Liver (tissue), 9 donors: ENCODE results near the gene PCDHGC5. TPM values are rescaled to one million over a fixed set of nuclear protein-coding genes. Genes with fewer than 3 reads are reported as not detected.

ENCODE experiments used
- DNase-seq: peaks from one replicate; pipeline ENCODE4 v3.0.0-alpha.2; 2017; ENCODE audit warnings: low spot score
- H3K27ac ChIP-seq, 2 donors: one replicate each; pipeline ENCODE4 v1.7.0; 2013; ENCODE audit warnings: inconsistent platforms in 2 of 2, low read length in 2 of 2, control low read depth in 1 of 2, low read depth in 1 of 2, mild to moderate bottlenecking in 1 of 2
- H3K27me3 ChIP-seq, 4 donors: one replicate each; pipeline versions ENCODE4 v1.6.1 to v1.7.0; 2013; ENCODE audit warnings: low read length in 3 of 4, inconsistent platforms in 1 of 4, mild to moderate bottlenecking in 1 of 4, moderate library complexity in 1 of 4; ENCODE audit not compliant: control insufficient read depth in 4 of 4, insufficient read depth in 4 of 4
- H3K36me3 ChIP-seq, 4 donors: one replicate each; pipeline versions ENCODE4 v1.6.1 to v1.7.0; 2013; ENCODE audit warnings: low read length in 3 of 4, mild to moderate bottlenecking in 3 of 4, low read depth in 1 of 4, moderate library complexity in 1 of 4; ENCODE audit not compliant: control insufficient read depth in 4 of 4, insufficient read depth in 3 of 4
- H3K4me1 ChIP-seq, 4 donors: one replicate each; pipeline versions ENCODE4 v1.6.1 to v1.7.0; 2013; ENCODE audit warnings: low read length in 3 of 4, mild to moderate bottlenecking in 3 of 4, moderate library complexity in 1 of 4; ENCODE audit not compliant: control insufficient read depth in 4 of 4, insufficient read depth in 4 of 4
- H3K4me3 ChIP-seq, 3 donors: one replicate each; pipeline versions ENCODE4 v1.6.1 to v1.7.0; 2013; ENCODE audit warnings: low read length in 3 of 3, control low read depth in 1 of 3, low read depth in 1 of 3, mild to moderate bottlenecking in 1 of 3
- H3K9ac ChIP-seq, 2 donors: one replicate each; pipeline ENCODE4 v1.7.0; 2013; ENCODE audit warnings: low read length in 2 of 2, mild to moderate bottlenecking in 2 of 2, moderate library complexity in 2 of 2, control low read depth in 1 of 2, low read depth in 1 of 2
- H3K9me3 ChIP-seq, 4 donors: one replicate each; pipeline versions ENCODE4 v1.6.1 to v1.7.0; 2013; ENCODE audit warnings: low read length in 3 of 4; ENCODE audit not compliant: control insufficient read depth in 4 of 4
- ATF3 ChIP-seq: IDR thresholded peaks from 2 replicates; pipeline ENCODE4 v1.6.1; 2016; ENCODE audit warnings: antibody characterized with exemption
- CTCF ChIP-seq: fragments of 150-350 bp; IDR thresholded peaks from 2 replicates; pipeline ENCODE4 v1.5.1; 2017; ENCODE audit warnings: improper control_type of control experiment, low read depth, low read length; ENCODE audit not compliant: missing input control
- EGR1 ChIP-seq, 2 donors: IDR thresholded peaks; 2 replicates each; pipeline ENCODE4 v1.6.1; 2016 to 2018; ENCODE audit warnings: antibody characterized with exemption in 2 of 2, low read depth in 2 of 2
- FOXA1 ChIP-seq: IDR thresholded peaks from 2 replicates; pipeline ENCODE4 v1.6.1; 2016; ENCODE audit warnings: antibody characterized with exemption
- FOXA2 ChIP-seq: IDR thresholded peaks from 2 replicates; pipeline ENCODE4 v1.6.1; 2016; ENCODE audit warnings: antibody characterized with exemption
- GABPA ChIP-seq, 2 donors: IDR thresholded peaks in 1 of 2; conservative IDR thresholded peaks in 1 of 2; 2 replicates each; pipeline ENCODE4 v1.6.1; 2016; ENCODE audit warnings: antibody characterized with exemption in 2 of 2, mild to moderate bottlenecking in 1 of 2, moderate library complexity in 1 of 2
- HNF4A ChIP-seq, 2 donors: conservative IDR thresholded peaks; 2 replicates each; pipeline ENCODE4 v1.6.1; 2016; ENCODE audit warnings: antibody characterized with exemption in 2 of 2, mild to moderate bottlenecking in 2 of 2
- HNF4G ChIP-seq: IDR thresholded peaks from 2 replicates; pipeline ENCODE4 v1.6.1; 2016; ENCODE audit warnings: antibody characterized with exemption
- JUND ChIP-seq, 2 donors: IDR thresholded peaks; 2 replicates each; pipeline ENCODE4 v1.6.1; 2016; ENCODE audit warnings: antibody characterized with exemption in 2 of 2
- NR2F2 ChIP-seq: IDR thresholded peaks from 2 replicates; pipeline ENCODE4 v1.6.1; 2016; ENCODE audit warnings: antibody characterized with exemption
- REST ChIP-seq: IDR thresholded peaks from 2 replicates; pipeline ENCODE4 v1.6.1; 2016; ENCODE audit warnings: antibody characterized with exemption, mild to moderate bottlenecking
- SP1 ChIP-seq: IDR thresholded peaks from 2 replicates; pipeline ENCODE4 v1.6.1; 2018; ENCODE audit warnings: antibody characterized with exemption, mild to moderate bottlenecking
- TAF1 ChIP-seq: conservative IDR thresholded peaks from 2 replicates; pipeline ENCODE4 v1.6.1; 2016; ENCODE audit warnings: antibody characterized with exemption, mild to moderate bottlenecking
- YY1 ChIP-seq: IDR thresholded peaks from 2 replicates; pipeline ENCODE4 v1.6.1; 2016; ENCODE audit warnings: antibody characterized with exemption, mild to moderate bottlenecking
- WGBS: extraction: QIAGEN DNeasy Blood & Tissue Kit; methylation state at CpG from one replicate; pipeline ENCODE4 v1.1.7; 2013; 5-methylcytosine and 5-hydroxymethylcytosine counted together
- polyA plus RNA-seq, 2 donors: library from polyadenylated mRNA; stranded (reverse) in 1 of 2; unstranded in 1 of 2; fragments of 200-250 nt in 1 of 2; fragments of >200 nt in 1 of 2; fragmentation: Nextera tagmentation in 1 of 2; extraction: Ambion mirVana in 1 of 2; gene quantifications; one replicate each; pipeline versions ENCODE4 v1.2.1 to v1.2.3, GENCODE V29; 2013 to 2015
- total RNA-seq, 2 donors: library from RNA; depleted of rRNA; stranded (reverse); fragments of >200 nt; gene quantifications; one replicate each; pipeline ENCODE4 v1.2.3, GENCODE V29; 2014
- TF ChIP-seq, protein P1 (sequence below): IDR thresholded peaks from 2 replicates; pipeline ENCODE4 v1.6.1; 2016; ENCODE audit warnings: antibody characterized with exemption
- TF ChIP-seq, protein P2 (sequence below): IDR thresholded peaks from 2 replicates; pipeline ENCODE4 v1.6.1; 2016; ENCODE audit warnings: antibody characterized with exemption
- donor health status: healthy.
- donor health status: healthy.
- donor health status: healthy.
- donor health status: healthy.
- donor health status: healthy.

The PCDHGC5 gene
- total and polyA plus RNA-seq, 4 donors = 0.02 to 1.1 (median 0.19) TPM; not detected in 1

DNA sequence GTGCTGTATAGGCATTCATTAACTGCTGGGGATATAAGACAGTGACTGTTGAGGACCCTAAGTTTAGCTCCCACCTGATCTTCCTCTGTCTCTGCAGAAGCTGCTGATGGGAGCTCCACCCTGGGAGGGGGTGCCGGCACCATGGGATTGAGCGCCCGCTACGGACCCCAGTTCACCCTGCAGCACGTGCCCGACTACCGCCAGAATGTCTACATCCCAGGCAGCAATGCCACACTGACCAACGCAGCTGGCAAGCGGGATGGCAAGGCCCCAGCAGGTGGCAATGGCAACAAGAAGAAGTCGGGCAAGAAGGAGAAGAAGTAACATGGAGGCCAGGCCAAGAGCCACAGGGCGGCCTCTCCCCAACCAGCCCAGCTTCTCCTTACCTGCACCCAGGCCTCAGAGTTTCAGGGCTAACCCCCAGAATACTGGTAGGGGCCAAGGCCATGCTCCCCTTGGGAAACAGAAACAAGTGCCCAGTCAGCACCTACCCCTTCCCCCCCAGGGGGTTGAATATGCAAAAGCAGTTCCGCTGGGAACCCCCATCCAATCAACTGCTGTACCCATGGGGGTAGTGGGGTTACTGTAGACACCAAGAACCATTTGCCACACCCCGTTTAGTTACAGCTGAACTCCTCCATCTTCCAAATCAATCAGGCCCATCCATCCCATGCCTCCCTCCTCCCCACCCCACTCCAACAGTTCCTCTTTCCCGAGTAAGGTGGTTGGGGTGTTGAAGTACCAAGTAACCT lies 22.1 kb downstream of the PCDHGC5 start:
- DNase-seq = no peak
- 96% methylated on average over 14 of the region's 14 CpGs for WGBS
- no peak for TF ChIP-seq HNF4A (conservative IDR thresholded peaks at IDR 0.05)
- TF ChIP-seq TAF1 = no peak
- TF ChIP-seq NR2F2 = no peak
- no peak for TF ChIP-seq GABPA (IDR thresholded peaks at IDR 0.05 in 1 of 2, conservative IDR thresholded peaks at IDR 0.05 in 1 of 2)
- TF ChIP-seq REST = no peak
- TF ChIP-seq, protein P1, sequence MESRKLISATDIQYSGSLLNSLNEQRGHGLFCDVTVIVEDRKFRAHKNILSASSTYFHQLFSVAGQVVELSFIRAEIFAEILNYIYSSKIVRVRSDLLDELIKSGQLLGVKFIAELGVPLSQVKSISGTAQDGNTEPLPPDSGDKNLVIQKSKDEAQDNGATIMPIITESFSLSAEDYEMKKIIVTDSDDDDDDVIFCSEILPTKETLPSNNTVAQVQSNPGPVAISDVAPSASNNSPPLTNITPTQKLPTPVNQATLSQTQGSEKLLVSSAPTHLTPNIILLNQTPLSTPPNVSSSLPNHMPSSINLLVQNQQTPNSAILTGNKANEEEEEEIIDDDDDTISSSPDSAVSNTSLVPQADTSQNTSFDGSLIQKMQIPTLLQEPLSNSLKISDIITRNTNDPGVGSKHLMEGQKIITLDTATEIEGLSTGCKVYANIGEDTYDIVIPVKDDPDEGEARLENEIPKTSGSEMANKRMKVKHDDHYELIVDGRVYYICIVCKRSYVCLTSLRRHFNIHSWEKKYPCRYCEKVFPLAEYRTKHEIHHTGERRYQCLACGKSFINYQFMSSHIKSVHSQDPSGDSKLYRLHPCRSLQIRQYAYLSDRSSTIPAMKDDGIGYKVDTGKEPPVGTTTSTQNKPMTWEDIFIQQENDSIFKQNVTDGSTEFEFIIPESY = no peak
- TF ChIP-seq EGR1 (IDR thresholded peaks at IDR 0.05; ENCODE audit: low read depth in 2 of 2) = no peak
- no peak for TF ChIP-seq SP1
- TF ChIP-seq CTCF = no peak
- no peak for TF ChIP-seq FOXA1
- no peak for TF ChIP-seq JUND (IDR thresholded peaks at IDR 0.05)
- no peak for TF ChIP-seq ATF3
- no peak for TF ChIP-seq HNF4G
- H3K4me1 ChIP-seq = peaks cover 4 to 20% (median 7%) of the 10 kb centered on the region in 4 donors
- no peaks in the 10 kb centered on the region for H3K27me3 ChIP-seq
- no peak overlapping the region for H3K27ac ChIP-seq
- no peaks in the 10 kb centered on the region for H3K9me3 ChIP-seq
- H3K9ac ChIP-seq = no peak overlapping the region
- no peak overlapping the region for H3K4me3 ChIP-seq
- peaks cover 0 to 11% (median 6%) of the 10 kb centered on the region in 4 donors for H3K36me3 ChIP-seq

GRCh38 chr5:141511771-141512325 lies 23.0 kb downstream of the PCDHGC5 start:
- no peak for DNase-seq
- TF ChIP-seq REST = no peak
- TF ChIP-seq EGR1 (IDR thresholded peaks at IDR 0.05; ENCODE audit: low read depth in 2 of 2) = no peak
- TF ChIP-seq, protein P1 = no peak
- TF ChIP-seq, protein P2, sequence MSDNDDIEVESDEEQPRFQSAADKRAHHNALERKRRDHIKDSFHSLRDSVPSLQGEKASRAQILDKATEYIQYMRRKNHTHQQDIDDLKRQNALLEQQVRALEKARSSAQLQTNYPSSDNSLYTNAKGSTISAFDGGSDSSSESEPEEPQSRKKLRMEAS = no peak
- TF ChIP-seq TAF1 = no peak
- no peak for TF ChIP-seq YY1
- no peak for TF ChIP-seq JUND (IDR thresholded peaks at IDR 0.05)
- no peak for TF ChIP-seq FOXA2
- no peak for TF ChIP-seq ATF3

More at GRCh38 chr5:141511771-141512325, 23.0 kb downstream of the PCDHGC5 start:
- H3K9me3 ChIP-seq = no peaks in the 10 kb centered on the region
- H3K4me3 ChIP-seq = no peak overlapping the region
- H3K4me1 ChIP-seq = peaks cover 4 to 20% (median 7%) of the 10 kb centered on the region in 4 donors
- no peak overlapping the region for H3K9ac ChIP-seq
- H3K27me3 ChIP-seq = no peaks in the 10 kb centered on the region
- 62% methylated on average over 4 of the region's 4 CpGs for WGBS
- H3K27ac ChIP-seq = peak overlapping the region; percentile 58 to 72
- peaks cover 7 to 18% (median 12%) of the 10 kb centered on the region in 4 donors for H3K36me3 ChIP-seq
